Kidney (tissue), 14 donors: ENCODE data around the gene RFXANK. TPM values are rescaled to one million over a fixed set of nuclear protein-coding genes. Genes with fewer than 3 reads are reported as not detected.

Experiments
- DNase-seq, 5 donors: peaks; one replicate each; pipeline ENCODE4 v3.0.0-alpha.2; 2013 to 2020
- FAIRE-seq: peaks from 2 replicates; lab custom pipeline; 2012; peaks lifted over from hg19 to GRCh38; lab: Jason Lieb, UNC
- H3K27ac ChIP-seq, 2 donors: one replicate each; pipeline ENCODE4 v1.7.0; 2013; ENCODE audit warnings: low read depth in 2 of 2, low read length in 2 of 2, inconsistent platforms in 1 of 2
- H3K27me3 ChIP-seq: one replicate; pipeline ENCODE4 v1.7.1; 2013; ENCODE audit warnings: low read length, inconsistent platforms; ENCODE audit not compliant: control insufficient read depth, insufficient read depth
- H3K36me3 ChIP-seq, 3 donors: one replicate each; pipeline versions ENCODE4 v1.7.0 to v1.7.1; 2013; ENCODE audit warnings: low read length in 3 of 3, control low read depth in 1 of 3, inconsistent platforms in 1 of 3; ENCODE audit not compliant: insufficient read depth in 3 of 3, control insufficient read depth in 2 of 3
- H3K4me1 ChIP-seq, 3 donors: one replicate each; pipeline versions ENCODE4 v1.7.0 to v1.7.1; 2013; ENCODE audit warnings: low read length in 3 of 3, inconsistent platforms in 1 of 3, low read depth in 1 of 3; ENCODE audit not compliant: control insufficient read depth in 2 of 3, insufficient read depth in 2 of 3
- H3K4me3 ChIP-seq, 3 donors: one replicate each; pipeline versions ENCODE4 v1.7.0 to v1.8.1; 2013; ENCODE audit warnings: low read length in 3 of 3, control low read depth in 1 of 3, inconsistent platforms in 1 of 3
- H3K9ac ChIP-seq, 3 donors: one replicate each; pipeline versions ENCODE4 v1.7.0 to v1.7.1; 2013; ENCODE audit warnings: low read length in 3 of 3, control low read depth in 1 of 3, inconsistent platforms in 1 of 3
- H3K9me3 ChIP-seq, 3 donors: one replicate each; pipeline versions ENCODE4 v1.7.0 to v1.7.1; 2013; ENCODE audit warnings: low read length in 3 of 3, control low read depth in 1 of 3, inconsistent platforms in 1 of 3; ENCODE audit not compliant: control insufficient read depth in 2 of 3, insufficient read depth in 1 of 3
- CTCF ChIP-seq: IDR thresholded peaks from 3 replicates; pipeline ENCODE4 v1.5.1; 2012; ENCODE audit warnings: mild to moderate bottlenecking, moderate library complexity, borderline replicate concordance; ENCODE audit not compliant: insufficient read depth; ENCODE audit errors: extremely low read depth
- intact Hi-C: fragments of 100-400 bp; cut with DNase I; formaldehyde crosslinking; loops from one replicate; pipeline ENCODE4 v1.11.1; 2022
- polyA plus RNA-seq: library from polyadenylated mRNA; stranded (reverse); fragments of 350-450 nt; fragmentation: Illumina TruSeq; extraction: RNeasy Lipid Tissue Mini Kit (QIAGEN cat#74804); gene quantifications from one replicate; pipeline ENCODE4 v1.2.3, GENCODE V29; 2014; ENCODE audit warnings: low read depth, low replicate concordance; ENCODE audit not compliant: insufficient read depth
- total RNA-seq: library from RNA; stranded (reverse); fragmentation: NEBNext Ultra II Directional; extraction: Animal tissue kit (Norgen Biotek cat#: 25700); gene quantifications from one replicate; pipeline ENCODE4 v1.2.1, GENCODE V29; 2021
- donor health status: control.
- donor health status: control.
- donor health status: control.
- donor health status: control.
- donor health status: control.
- donor health status: DM: yes; HTN: yes; CAD: no.
- donor health status: Normal renal cell carcinoma (clear cell type).

The RFXANK gene
- total and polyA plus RNA-seq, 2 donors from 2014 or later = 70.7 to 133 TPM

GRCh38 chr19:19234220-19234816 is 42.3 kb downstream of the RFXANK start:
- DNase-seq (no peak), FAIRE-seq (no peak)
- no peaks in the 10 kb centered on the region for H3K4me1 ChIP-seq
- no peaks in the 10 kb centered on the region for H3K36me3 ChIP-seq
- H3K27me3 ChIP-seq = no peaks in the 10 kb centered on the region
- no peak overlapping the region for H3K27ac ChIP-seq
- intact Hi-C loops = no loop called here
- H3K9me3 ChIP-seq = peaks cover 0 to 15% (median 4%) of the 10 kb centered on the region in 3 donors
- H3K4me3 ChIP-seq = no peak overlapping the region
- TF ChIP-seq CTCF = no peak
- no peak overlapping the region for H3K9ac ChIP-seq

- H3K36me3 ChIP-seq = no peaks in the 10 kb centered on the region
- H3K4me3 ChIP-seq = no peak overlapping the region
- no peaks in the 10 kb centered on the region for H3K4me1 ChIP-seq
- TF ChIP-seq CTCF = no peak
- intact Hi-C loops = no loop called here
- no peak for FAIRE-seq
- H3K27me3 ChIP-seq = no peaks in the 10 kb centered on the region
- no peak overlapping the region for H3K9ac ChIP-seq
- H3K27ac ChIP-seq = no peak overlapping the region
- H3K9me3 ChIP-seq = peaks cover 0 to 15% (median 4%) of the 10 kb centered on the region in 3 donors
- DNase-seq = no peak
Measured at GRCh38 chr19:19236173-19236572, 44.1 kb downstream of the RFXANK start.

- Histone ChIP-seq H3K4me3 (no peak overlapping the region), H3K9me3 (peaks cover 0 to 15% (median 4%) of the 10 kb centered on the region in 3 donors), H3K36me3 (no peaks in the 10 kb centered on the region), H3K9ac (no peak overlapping the region), H3K27me3 (no peaks in the 10 kb centered on the region), H3K4me1 (no peaks in the 10 kb centered on the region), H3K27ac (no peak overlapping the region)
- intact Hi-C loops = no loop called here
- TF ChIP-seq CTCF = no peak
- no peak for FAIRE-seq
- DNase-seq = no peak
Measured at GRCh38 chr19:19238126-19238894, 46.3 kb downstream of the RFXANK start.
